GM19043 (cell line): ENCODE results near the gene PKDCC.
"Not testable (repeated sequence)": the region's sequence is repeated elsewhere in the genome, so short reads cannot be mapped to it uniquely, and the experiment has no call there.

ENCODE experiments used
- ATAC-seq: cut with Tn5 transposase; IDR thresholded peaks from one replicate; pipeline ENCODE4 v1.9.1; 2021; ENCODE audit warnings: low read depth; ENCODE audit not compliant: unreplicated experiment

PKDCC gene

DNA sequence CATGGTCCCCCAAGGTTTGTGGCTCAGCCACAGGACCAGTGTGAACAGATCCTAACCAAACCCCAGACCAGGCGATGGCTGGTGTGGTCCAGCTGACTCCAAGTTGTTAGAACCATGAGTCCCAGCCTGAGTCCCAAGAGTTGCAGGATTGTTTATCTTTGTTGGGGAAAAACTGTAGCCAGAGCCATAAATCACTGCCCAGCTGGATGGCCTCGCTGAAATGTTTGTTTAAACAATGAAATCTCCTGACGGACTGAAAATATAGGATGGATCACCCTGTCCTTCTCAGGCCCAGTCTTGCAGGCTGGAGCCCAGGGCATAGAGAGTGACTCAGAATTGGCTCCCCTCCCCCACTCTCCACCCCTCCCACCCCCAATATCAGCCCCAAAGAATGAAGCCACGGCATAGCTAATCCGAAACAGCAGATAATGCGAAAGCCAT lies 36.4 kb downstream of the PKDCC start:
- no peak for ATAC-seq

DNA sequence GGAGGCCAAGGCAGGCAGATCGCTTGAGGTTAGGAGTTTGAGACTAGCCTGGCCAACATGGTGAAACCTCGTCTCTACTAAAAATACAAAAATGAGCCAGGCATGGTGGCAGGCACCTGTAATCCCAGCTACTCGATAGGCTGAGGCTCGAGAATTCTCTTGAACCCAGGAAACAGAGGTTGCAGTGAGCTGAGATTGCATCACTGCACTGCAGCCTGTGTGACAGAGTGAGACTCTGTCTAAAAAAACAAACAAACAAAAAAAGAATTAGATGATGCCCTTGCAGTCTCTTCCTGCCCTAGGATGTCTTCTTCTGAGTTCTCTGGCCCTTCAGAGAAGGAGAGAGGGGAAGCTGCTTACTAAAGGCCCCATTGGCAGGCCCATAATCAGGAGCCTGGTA lies 37.2 kb downstream of the PKDCC start:
- ATAC-seq: not testable (repeated sequence)

GRCh38 chr2:42085706-42086487 lies 38.1 kb downstream of the PKDCC start:
- no peak for ATAC-seq

- peak; percentile 40 for ATAC-seq
Measured at GRCh38 chr2:42086500-42086953, 38.7 kb downstream of the PKDCC start.

DNA sequence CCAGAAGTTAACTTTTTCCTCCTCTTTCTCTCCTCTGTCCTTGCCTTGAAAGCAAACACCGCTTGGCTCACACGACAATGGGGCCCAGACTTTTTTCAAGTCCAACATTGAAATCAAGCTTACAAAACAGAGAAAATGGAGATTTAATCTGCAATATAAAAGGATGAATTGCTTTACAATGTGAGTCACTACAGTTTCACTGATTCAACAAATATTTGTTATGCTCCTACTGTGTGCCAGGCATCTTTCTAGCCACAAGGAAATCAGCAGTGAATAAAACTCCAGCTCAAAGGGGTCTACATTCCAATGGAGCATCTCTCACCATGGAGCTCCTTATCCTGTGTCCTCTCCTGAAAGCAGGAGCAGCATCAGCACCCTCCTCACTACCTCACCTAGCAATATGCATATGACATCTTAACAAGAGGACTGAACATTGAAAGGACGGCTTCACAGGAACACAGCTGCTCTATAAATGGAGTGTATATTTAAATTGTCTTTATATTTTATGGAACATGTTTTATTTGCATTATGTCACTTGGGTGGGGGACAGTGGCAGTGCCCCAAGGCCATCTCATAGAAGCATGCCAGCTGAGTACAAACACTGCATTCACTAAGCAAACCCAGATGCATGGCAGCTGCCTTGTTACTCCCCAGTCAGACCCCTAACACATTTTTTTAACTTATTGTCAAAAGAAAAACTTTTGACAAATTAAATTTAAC lies 39.5 kb downstream of the PKDCC start:
- no peak for ATAC-seq

DNA sequence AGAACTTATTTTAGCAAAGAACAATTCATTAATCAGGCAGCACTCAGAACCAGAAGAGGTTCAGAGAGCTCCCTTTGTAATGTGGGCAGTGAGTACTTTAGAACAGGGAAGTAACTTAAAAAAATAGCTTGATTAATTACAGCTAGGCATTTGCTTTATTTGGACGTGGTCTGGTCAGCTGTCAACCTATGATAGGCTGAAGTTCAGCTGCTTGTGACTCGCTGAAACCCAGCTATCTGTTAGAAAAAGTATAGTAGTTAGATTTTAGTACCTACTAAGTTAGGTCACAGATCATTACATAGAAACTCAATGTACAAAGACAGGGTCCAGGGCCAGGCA lies 40.0 kb downstream of the PKDCC start:
- ATAC-seq: no peak

DNA sequence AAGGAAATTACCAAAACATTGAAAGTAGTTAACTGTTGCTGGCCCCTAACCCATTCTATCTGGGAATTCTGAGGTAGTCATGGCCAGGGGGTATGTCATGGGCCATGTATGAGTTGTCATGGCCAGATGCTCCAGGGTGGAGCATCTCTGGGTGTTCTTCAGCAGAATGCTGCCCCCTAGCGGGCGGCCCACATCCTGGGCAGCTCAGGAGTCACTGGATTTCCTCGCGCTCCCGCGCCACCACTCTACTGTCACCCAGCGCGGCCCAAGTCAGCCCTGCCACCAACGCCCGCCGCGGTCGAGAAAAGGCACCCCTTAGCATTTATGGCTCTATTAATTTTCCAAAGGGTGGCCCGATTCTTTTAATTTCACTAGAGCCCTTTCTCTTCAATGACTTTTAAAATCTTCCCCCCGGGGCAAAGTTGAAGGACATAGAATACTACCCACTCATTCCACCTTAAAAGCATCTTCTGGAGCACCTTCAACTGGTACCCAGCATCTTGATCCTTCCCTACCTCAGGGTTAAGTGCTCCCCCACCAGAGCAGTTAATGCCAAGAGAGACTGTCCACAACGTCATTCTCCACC lies 41.6 kb downstream of the PKDCC start:
- ATAC-seq: peak; percentile 89

GRCh38 chr2:42090216-42090615 lies 42.4 kb downstream of the PKDCC start:
- no peak for ATAC-seq

DNA sequence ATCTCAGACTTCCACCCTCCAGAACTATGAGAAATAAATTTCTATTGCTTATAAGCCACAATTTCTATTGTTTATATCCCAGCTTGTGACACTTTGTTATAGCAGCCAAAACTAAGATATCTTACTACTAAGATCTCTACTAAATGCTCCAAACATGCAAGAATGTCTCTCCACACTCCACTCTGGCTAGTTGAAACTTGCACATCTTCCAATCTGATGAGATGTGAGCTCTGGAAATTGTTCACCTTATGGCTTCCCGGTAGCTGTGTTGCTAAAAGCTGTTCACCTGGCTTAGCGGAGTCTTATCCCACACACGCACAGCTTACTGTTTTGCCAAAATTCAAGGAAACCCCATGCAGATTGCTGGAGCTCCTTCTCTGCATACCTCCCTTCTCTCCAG lies 43.9 kb downstream of the PKDCC start:
- no peak for ATAC-seq

DNA sequence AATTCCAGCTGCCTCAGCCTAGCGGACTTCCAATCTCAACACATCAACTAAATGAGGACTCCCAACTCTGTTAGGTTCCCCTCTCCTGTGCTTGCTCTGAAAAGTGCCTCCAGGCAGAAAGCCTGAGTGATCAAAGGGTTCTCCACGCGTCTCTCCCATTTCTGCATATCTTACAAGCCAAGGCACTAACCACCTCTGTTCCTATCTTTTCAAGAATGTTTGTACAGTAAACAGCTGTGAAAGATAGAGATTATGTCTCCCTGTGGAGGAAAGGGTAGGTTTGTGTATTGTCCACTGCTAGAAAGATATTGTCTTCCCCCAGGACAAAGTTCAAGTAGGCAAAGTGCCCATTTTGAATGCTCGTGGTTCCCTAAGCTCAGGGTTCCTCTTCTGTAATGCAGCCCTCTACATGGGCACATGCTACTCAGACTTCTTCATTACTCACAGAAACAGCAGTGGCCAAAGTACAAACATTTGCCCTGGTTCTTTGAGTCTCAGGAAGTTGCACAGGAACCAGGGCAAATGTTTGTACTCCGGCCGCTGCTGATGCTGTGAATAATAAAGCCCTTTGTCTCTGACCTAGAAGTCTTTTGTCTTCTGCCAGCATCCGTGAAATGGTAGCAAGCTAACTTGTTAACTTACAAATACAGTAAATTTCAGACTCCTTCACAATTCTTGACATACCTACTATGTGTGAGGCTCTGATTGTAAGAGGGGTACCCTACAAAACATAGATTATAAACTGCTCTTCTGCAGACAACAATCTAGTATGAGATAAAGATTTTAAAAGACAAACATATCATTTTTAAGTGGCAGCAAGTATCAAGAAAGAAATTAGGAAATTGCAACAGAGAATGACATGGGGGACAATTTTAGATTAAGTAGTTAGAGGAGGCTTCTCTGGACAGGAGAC lies 44.5 kb downstream of the PKDCC start:
- no peak for ATAC-seq

- ATAC-seq: no peak
Measured at GRCh38 chr2:42094114-42094513, 46.3 kb downstream of the PKDCC start.

- ATAC-seq: no peak
Measured at GRCh38 chr2:42095923-42096408, 48.1 kb downstream of the PKDCC start.

DNA sequence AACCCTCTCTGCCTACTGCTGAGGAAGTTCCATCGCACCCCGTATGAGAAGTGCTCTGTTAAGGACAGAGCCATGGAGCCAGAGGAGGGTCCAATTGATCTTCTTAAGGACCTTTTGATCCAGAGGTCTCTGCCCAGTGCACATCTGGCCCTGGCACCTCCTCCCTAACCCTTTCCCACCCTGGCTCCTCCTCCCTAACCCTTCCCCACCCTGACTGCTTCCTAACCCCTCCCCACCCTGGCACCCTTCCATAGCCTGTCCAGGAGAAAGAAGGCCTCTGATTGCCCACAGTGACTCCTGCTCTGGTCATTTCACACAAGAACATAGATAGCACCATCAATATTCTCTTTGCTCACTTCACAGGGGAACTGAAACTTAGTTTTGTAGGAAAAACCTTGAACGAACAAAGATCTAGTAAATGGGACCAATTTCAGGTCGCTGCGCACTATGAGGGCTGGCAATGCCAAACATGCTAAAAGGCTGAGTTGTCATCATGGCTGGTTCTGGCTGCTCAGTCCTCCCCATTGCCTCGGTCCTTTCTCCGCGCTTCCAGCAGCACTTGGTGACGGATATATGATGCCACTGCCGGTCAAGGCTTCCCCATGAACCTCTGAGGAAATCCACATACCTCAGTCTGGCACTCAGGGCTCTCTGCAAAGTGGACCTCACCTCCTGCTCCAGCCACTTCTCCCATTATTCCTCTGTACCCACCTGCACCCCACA lies 49.2 kb downstream of the PKDCC start:
- peak; percentile 58 for ATAC-seq

GRCh38 chr2:42098571-42099437 lies 51.0 kb downstream of the PKDCC start:
- no peak for ATAC-seq

DNA sequence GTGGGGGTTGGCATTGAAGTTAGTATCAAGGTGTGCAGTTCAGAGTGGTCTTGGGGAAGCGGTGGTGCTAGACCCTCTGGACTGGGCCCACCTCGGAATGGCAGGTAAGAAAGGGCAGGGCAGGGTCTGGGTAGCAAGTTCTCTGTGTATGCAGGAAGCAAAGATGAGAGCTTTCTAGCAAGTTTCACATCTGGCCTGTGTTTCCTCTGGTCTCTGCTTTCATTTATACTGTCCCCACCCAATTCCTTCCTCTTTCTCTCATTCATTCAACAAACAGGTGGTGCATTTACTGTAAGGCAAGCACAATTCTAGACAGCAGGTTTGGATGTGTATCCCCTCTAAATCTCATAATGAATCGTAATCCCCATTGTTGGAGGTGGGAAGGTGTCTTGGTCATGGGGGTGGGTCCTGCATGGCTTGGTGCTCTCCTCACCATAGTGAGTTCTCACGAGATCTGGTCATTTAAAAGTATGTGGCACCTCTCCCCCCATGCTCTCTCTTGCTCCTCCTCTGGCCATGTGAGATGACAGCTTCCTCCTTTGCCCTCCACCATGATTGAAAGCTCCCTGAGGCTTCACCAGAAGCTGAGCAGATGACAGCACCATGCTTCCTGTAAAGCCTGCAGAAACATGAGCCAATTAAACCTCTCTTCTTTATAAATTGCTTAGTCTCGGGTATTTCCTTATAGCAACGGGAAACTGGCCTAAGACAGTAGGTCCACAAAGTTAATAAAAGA lies 51.8 kb downstream of the PKDCC start:
- ATAC-seq: peak; percentile 16

- no peak for ATAC-seq
Measured at GRCh38 chr2:42100683-42101205, 52.9 kb downstream of the PKDCC start.

DNA sequence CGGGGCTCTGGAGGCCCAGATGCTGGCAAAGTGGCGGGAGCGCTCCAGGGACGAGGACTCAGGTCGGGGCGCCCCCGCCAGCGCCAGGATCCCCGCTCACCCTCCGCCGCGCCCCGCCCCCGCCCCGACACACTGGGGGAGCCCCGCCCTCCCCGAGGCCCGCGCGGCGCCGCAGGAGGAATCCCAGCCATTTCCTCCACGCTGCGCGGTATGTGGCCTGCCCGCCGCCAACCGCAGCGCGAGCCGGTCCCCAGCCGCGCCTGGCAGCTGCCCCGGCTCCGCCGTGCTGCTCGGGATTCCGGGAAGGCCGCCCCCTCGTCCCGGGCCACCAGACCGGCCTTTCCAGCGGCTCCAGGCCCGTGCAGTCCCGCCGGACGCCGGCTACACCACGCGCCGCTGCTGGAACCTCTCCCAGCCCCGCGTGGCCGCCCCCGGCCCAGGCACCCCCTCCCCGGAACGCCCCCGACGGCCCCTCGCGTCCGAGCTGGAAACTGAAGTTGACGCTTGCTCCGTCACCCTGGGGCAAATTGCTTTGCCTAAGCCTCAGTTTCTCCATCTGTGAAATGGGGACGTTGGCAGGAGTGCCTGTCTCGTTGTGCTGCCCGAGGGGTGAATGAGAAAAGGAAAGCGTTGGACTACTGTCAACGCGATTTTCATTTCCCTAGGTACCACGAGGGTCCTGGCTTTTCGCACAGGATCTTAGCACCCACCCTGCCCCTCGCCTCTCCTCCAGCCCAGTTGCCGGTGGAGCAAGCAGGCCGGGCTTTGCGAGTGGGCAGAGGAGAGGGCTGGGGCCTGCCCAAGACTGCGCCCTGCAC lies 53.6 kb downstream of the PKDCC start:
- ATAC-seq: no peak
